HTERT RPE-1 (cell line): ENCODE data around the gene LDAH.

Experiments
- in situ Hi-C: fragments of 300-500 bp; cut with MboI; formaldehyde crosslinking; loops from 4 replicates; pipeline ENCODE4 v1.14.3; 2020; ENCODE audit warnings: low sequenced_read_pairs

LDAH gene

GRCh38 chr2:20781656-20782265 is 41.1 kb downstream of the LDAH start:
- in situ Hi-C loops, result no loop called here

DNA sequence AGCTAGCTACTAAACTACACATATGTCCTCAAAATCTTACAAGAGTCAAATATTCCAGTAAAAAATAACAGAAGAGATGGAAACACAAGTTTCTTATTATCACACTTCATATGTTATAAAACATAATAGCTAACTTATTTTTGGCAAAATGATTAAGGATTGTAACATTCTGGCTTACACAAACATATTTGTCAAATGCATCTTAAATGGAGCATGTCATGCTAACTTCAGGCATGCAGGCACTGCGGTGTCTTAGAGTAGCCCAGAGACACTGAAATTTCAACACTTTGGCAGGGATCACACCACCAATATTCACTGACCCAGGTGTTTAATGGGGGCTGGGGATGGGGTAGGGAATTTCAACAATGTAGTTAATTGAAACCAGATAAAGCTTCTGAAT is 51.6 kb downstream of the LDAH start:
- in situ Hi-C loops, result no loop called here

DNA sequence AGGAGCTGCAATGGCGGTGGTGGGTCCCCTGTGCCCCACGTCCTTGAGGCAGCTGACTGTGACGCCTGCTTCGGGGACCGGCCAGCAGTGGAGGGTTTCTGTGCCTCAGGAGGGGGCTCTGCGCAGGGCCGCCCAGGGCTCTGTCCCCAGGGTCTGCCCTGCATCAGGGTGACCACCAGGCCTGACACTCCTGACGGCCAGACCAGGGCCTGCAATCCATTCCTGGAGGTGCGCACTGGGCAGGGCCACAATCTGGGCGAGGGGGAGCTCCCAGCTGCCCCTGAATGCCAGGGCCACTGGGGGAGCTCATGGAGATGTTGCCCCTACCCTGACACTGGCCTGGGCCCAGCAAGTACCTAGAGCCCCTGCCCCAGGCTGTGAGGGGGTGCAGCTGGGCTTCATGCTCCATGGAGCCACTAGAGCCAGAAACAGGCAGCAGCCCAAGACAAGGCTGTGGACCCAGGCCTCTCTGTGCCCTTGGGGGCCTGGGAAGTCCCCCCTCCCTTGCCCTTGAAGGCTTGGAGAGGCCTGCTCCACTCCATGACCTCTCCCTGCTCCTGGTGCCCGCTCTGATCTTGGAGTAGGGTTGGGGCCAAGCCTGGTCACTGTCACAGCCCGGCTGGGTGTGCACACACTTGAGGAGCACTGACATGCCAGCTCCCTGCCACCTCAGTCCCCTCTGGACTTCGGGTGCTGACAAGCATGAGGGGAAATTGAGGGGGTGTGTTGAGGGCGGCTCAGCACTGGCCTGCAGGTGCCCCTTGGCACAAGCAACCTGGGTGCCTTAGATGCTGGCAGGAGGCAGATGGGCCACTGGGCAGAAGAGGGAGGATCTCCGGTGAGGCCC is 55.9 kb downstream of the LDAH start:
- in situ Hi-C loops, result no loop called here

DNA sequence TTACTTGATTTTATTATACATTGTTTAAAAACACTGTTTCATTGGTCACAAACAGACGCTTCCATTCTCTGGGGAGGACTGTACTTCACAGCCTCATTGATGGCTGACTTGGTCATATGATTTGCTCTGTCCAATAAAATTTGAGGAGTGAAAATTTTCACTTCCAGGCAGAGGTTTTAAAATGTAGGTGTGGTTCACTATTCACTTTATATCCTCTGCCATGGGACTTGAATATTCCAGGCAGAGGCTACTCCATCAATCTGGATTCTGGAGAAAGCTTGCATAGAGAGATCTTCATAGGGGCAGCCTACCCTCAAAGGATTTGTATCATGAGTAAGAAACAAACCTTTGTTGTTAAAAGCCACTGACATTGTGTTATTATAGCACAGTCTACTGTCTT is 56.7 kb downstream of the LDAH start:
- in situ Hi-C loops, result no loop called here

DNA sequence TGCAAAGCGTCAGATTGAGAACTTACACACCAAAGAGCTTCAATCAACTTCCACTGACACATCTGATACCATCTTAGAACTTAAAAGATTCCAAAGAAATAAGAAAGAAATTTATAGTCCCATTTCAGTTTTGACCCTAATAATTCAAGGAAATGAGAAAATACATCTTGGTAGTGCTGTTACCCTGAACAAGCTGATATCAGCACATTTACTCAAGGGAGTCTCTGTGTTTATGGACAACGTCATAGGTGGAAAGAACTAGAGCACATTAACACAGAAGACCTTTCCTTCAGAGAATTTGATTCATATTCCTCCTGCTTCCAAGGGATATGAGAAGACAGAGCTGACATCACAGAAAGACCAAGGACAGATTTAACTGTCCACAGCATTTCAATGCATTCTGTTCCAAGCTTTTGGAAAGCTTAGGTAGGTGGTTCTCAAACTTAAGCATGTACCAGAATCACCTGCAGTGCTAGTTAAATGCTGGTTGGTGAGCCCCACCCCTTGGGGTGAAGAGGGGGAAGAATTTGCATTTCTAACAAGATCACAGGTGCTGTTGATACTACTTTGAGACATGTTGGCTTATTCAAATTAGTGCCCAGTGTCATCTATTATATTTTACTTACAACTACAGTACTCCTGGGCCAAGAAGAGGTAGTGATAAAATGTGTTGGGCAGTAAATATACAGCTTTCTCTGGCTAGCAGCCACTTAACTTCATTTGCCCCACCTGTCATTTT is 59.8 kb downstream of the LDAH start:
- in situ Hi-C loops, result no loop called here

GRCh38 chr2:20759487-20759886 is 63.4 kb downstream of the LDAH start:
- in situ Hi-C loops, result no loop called here

GRCh38 chr2:20758997-20759396 is 63.9 kb downstream of the LDAH start:
- in situ Hi-C loops, result no loop called here

DNA sequence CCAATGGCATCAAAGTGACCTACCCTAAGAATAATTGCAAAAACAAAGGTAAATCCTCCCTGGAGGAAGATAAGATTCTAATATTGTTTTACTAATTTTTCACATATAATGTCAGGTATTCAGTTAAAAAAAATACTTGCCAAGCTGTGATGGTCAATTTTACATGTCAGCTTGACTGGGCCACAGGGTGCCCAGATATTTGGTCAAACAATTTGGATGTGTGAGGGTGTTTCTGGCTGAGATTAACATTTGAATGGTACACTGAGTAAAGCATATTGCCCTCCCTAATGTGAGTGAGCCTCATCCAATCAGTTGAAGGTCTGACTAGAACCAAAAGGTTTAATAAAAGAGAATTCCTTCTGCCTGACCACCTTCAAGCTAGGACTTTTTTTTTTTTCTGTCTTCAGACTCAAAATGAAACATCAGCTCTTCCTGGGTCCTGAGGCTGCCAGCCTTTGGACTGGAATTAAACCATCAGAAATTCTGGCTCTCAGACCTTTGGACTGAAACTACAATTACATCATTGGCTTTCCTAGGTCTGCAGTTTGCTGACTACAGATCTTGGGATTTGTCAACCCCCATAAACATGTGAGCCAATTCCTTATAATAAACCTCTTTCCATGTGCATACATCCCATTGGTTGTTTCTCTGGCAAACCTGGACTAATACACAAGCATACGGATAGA is 65.4 kb downstream of the LDAH start:
- in situ Hi-C loops, result no loop called here

GRCh38 chr2:20755132-20755800 is 67.6 kb downstream of the LDAH start:
- in situ Hi-C loops, result no loop called here

GRCh38 chr2:20752293-20752692 is 70.6 kb downstream of the LDAH start:
- in situ Hi-C loops, result no loop called here

DNA sequence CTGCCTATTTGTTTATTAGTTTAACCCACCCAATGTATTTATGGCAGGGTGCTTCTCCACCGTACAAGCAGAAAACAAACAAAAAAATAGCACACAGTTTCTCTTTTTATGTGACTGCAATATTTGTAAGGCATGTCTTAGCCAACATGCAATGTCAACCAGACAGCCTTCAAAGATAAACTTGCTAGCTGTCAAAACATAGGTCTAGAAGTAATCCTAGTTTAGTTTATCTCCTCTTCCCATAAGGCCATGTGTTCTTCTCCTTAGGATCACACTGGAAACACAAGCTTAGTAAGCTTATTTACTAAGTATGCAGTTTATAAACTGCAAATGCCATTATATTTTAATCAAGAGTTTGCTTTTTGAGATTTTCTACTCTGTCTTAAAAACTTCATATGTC is 75.6 kb downstream of the LDAH start:
- in situ Hi-C loops, result no loop called here

GRCh38 chr2:20745924-20746555 is 76.9 kb downstream of the LDAH start:
- in situ Hi-C loops, result no loop called here

DNA sequence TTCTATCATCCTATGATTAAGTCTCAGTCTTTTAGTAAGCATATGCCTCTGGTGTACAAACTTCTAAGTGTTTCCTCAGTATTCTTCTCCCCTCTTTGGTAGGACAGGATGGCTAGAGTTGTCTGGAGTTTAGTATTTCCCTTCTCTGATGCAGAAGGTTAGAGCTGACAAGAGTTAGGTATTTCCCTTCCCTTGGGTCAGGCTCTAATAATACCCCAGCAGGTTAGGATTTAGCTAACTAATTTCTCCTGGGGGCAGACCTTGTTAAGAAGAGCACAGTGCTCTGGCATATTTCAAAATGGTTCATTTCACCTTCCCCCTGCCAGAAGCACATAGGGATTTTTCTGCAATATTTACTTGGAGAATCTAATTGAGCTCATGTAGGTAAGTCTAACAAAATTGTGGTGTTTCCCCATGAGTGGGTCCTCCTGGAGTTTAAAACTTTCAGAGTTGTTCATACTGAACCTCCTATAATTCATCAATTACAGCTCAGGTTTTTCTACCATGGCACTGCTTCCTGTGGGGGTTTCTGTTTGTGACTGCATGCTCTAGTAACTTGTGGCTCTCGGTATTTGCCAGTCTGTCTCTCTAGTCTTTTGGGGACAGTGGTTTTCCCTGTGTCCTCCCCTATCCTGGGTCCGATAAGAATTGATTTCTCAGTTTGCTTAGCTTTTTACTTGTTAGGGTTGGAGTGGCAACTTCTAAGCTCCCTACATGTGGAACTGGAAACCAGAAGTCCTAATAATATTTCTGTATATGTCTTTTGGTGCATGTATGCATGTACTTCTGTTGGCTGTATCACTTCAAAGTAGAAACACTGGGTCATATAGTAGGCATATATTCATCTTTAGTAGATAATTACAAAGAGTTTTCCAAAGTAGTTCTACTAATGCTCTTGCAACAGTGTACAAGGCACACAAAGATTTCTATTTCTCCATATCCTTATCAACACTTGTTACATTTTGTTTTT is 78.2 kb downstream of the LDAH start:
- in situ Hi-C loops, result no loop called here

- in situ Hi-C loops, result no loop called here
Measured at GRCh38 chr2:20738772-20739171, 84.1 kb downstream of the LDAH start.

DNA sequence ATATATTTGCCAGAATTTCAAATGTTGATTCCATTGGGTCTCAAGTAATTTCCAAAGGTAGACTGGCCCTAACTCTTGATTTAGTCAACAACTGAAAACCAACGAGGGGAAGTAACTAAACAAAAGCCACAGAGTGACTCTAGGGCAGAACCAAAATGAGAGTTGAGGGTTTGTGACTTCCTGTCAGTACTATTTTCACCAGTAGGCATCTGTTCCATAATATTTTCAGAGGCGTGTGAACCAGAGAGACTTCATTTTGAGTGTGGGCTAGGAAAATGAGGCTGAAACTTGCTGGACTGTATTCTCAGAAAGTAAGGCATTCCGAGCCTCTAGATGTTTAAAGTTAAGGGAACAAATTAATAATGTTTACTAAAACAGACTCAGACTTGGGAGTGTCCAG is 85.4 kb downstream of the LDAH start:
- in situ Hi-C loops, result no loop called here

- in situ Hi-C loops, result no loop called here
Measured at GRCh38 chr2:20728114-20728758, 94.7 kb downstream of the LDAH start.

GRCh38 chr2:20726913-20727312 is 96.0 kb downstream of the LDAH start:
- in situ Hi-C loops, result no loop called here

DNA sequence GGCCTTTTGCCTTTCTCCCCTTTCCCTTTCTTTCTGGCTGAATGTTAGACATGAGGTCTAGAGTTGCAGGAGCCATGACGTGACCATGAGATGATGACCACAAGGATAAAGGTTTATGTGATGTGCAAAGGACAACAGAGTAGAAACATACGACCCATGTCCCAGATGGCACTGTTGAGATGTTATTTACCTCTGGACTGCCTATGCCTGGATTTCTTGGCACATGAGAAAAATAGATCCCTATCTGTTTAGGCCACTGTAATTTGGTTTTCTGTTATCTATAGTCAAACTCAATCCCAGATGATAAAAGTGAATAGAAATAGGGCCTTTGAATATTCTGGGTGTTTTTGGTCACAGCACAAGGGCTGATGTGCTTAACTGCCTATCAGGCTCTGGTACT is 97.1 kb downstream of the LDAH start:
- in situ Hi-C loops, result no loop called here
